GM12875 (cell line): ENCODE measurements around the gene WDR83.

ENCODE experiments used
- H3K4me3 ChIP-seq: one replicate; pipeline ENCODE4 v1.5.1; 2011; ENCODE audit warnings: low read depth, low read length, control low read depth
- CTCF ChIP-seq: IDR thresholded peaks from 2 replicates; pipeline ENCODE4 v1.5.1; 2011; ENCODE audit warnings: low read depth, mild to moderate bottlenecking, control low read depth, inconsistent platforms, low read length, moderate library complexity, borderline replicate concordance; ENCODE audit not compliant: insufficient read depth

The WDR83 gene

GRCh38 chr19:12687496-12688196 is 21.0 kb downstream of the WDR83 start, which contains the start of gene GNG14:
GNG14 (plus strand) TSS chr19:12687998; CDS start chr19:12688049, 51 bp downstream.
- no peak for TF ChIP-seq CTCF
- no peak within 1 kb of the TSS for H3K4me3 ChIP-seq

- H3K4me3 ChIP-seq: no peak overlapping the region
- TF ChIP-seq CTCF: no peak
These were observed 22.4 kb downstream of the WDR83 start for GRCh38 chr19:12689012-12689411.

GRCh38 chr19:12689581-12690216 is 23.1 kb downstream of the WDR83 start:
- no peak overlapping the region for H3K4me3 ChIP-seq
- TF ChIP-seq CTCF: no peak

- no peak overlapping the region for H3K4me3 ChIP-seq
- no peak for TF ChIP-seq CTCF
These were observed 26.4 kb downstream of the WDR83 start for GRCh38 chr19:12692960-12693359.

- no peak for TF ChIP-seq CTCF
These were observed 28.0 kb downstream of the WDR83 start for GRCh38 chr19:12694641-12695040.

GRCh38 chr19:12695096-12695495 is 28.5 kb downstream of the WDR83 start:
- TF ChIP-seq CTCF: no peak

More at GRCh38 chr19:12694641-12695040, 28.0 kb downstream of the WDR83 start:
- no peak overlapping the region for H3K4me3 ChIP-seq

GRCh38 chr19:12695514-12695913 is 28.9 kb downstream of the WDR83 start:
- no peak for TF ChIP-seq CTCF
- no peak overlapping the region for H3K4me3 ChIP-seq

More at GRCh38 chr19:12695096-12695495, 28.5 kb downstream of the WDR83 start:
- H3K4me3 ChIP-seq: no peak overlapping the region
